GM12878 (cell line): ENCODE measurements around the gene CYSRT1. TPM values are rescaled to one million over a fixed set of nuclear protein-coding genes. Genes with fewer than 3 reads are reported as not detected.

Source experiments
- ATAC-seq: fragments of 200-7000 bp; cut with Tn5 transposase; 3 replicates; pipeline ENCODE4 v1.9.1; 2020; ENCODE audit warnings: mild to moderate bottlenecking, moderate library complexity
- BruUV-seq: library from RNA; stranded (reverse); fragments of 400-500 nt; replicated peaks from 2 replicates; lab custom pipeline; 2021; lab: Mats Ljungman, UMichigan
- CTCF ChIA-PET: fragments of 300-600 bp; sonication (Branson Sonifier 250); formaldehyde crosslinking; extraction: SDS; loops from one replicate; lab custom pipeline; 2021; ENCODE audit warnings: inconsistent platforms; lab: Yijun Ruan, JAX
- POLR2A ChIA-PET: fragments of 350-600 bp; formaldehyde crosslinking; extraction: SDS; loops from one replicate; lab custom pipeline; 2021; ENCODE audit warnings: inconsistent platforms; lab: Charles Lee
- RAD21 ChIA-PET: fragments of 300-600 bp; sonication (Branson Sonifier 250); formaldehyde crosslinking; loops from one replicate; lab custom pipeline; 2023; ENCODE audit warnings: antibody characterized with exemption; ENCODE audit not compliant: unreplicated experiment; lab: Charles Lee
- SMC1A ChIA-PET: fragments of 300-600 bp; sonication (Branson Sonifier 250); formaldehyde crosslinking; loops from one replicate; lab custom pipeline; 2023; ENCODE audit not compliant: unreplicated experiment, uncharacterized antibody; lab: Charles Lee
- DNase-seq: peaks from one replicate; pipeline ENCODE4 v3.0.0-alpha.2; 2011; ENCODE audit warnings: low read depth, low spot score
- FAIRE-seq: peaks from 3 replicates; lab custom pipeline; 2011; peaks lifted over from hg19 to GRCh38; lab: Jason Lieb, UNC
- H2AFZ ChIP-seq: 2 replicates; pipeline ENCODE4 v1.6.0; 2011; ENCODE audit warnings: low read depth, low read length, control low read depth; ENCODE audit not compliant: control insufficient read depth
- H3K27ac ChIP-seq: 2 replicates; pipeline ENCODE4 v1.5.1; 2011; ENCODE audit warnings: control low read depth; ENCODE audit not compliant: control insufficient read depth, insufficient read depth
- H3K27me3 ChIP-seq, 2 experiments: replicated peaks in 1 of 2; 2 replicates each; pipeline versions ENCODE4 v1.6.0 to v1.6.1; 2011; ENCODE audit warnings: low read length in 1 of 2; ENCODE audit not compliant: control insufficient read depth in 2 of 2, insufficient read depth in 2 of 2
- H3K36me3 ChIP-seq, 2 experiments: 2 replicates each; pipeline ENCODE4 v1.5.1; 2011; ENCODE audit warnings: low read length in 1 of 2; ENCODE audit not compliant: control insufficient read depth in 2 of 2, insufficient read depth in 2 of 2
- H3K4me1 ChIP-seq: 2 replicates; pipeline ENCODE4 v1.6.1; 2011; ENCODE audit warnings: mild to moderate bottlenecking, low read length, moderate library complexity, mixed read lengths; ENCODE audit not compliant: control insufficient read depth, insufficient read depth
- H3K4me2 ChIP-seq: 2 replicates; pipeline ENCODE4 v1.6.0; 2011; ENCODE audit warnings: control low read depth; ENCODE audit not compliant: control insufficient read depth, insufficient read depth
- H3K4me3 ChIP-seq: fragments of 200-600 bp; sonication (generic); 2 replicates; pipeline ENCODE4 v1.5.1; 2016
- H3K79me2 ChIP-seq: 2 replicates; pipeline ENCODE4 v1.6.0; 2011; ENCODE audit warnings: low read length; ENCODE audit not compliant: control insufficient read depth, insufficient read depth
- H3K9ac ChIP-seq: 2 replicates; pipeline ENCODE4 v1.8.0; 2011; ENCODE audit warnings: low read length, control low read depth, mixed read lengths; ENCODE audit not compliant: control insufficient read depth, insufficient read depth
- H3K9me3 ChIP-seq: replicated peaks from 3 replicates; pipeline ENCODE4 v1.5.1; 2011; ENCODE audit warnings: mild to moderate bottlenecking, low read length; ENCODE audit not compliant: control insufficient read depth, insufficient read depth
- H4K20me1 ChIP-seq: 2 replicates; pipeline ENCODE4 v1.6.0; 2011; ENCODE audit not compliant: control insufficient read depth, insufficient read depth
- EP300 ChIP-seq, 2 experiments: fragments of 150-350 bp in 1 of 2; IDR thresholded peaks; 2 replicates each; pipeline ENCODE4 v1.6.1; 2011 to 2012; ENCODE audit warnings: low read depth in 2 of 2, low read length in 2 of 2, borderline replicate concordance in 1 of 2, improper control_type of control experiment in 1 of 2, inconsistent platforms in 1 of 2; ENCODE audit not compliant: control insufficient read depth in 1 of 2
- FOXK2 ChIP-seq: fragments of 450-650 bp; IDR thresholded peaks from 2 replicates; pipeline ENCODE4 v1.6.1; 2017; ENCODE audit warnings: mild to moderate bottlenecking, moderate library complexity
- HCFC1 ChIP-seq: fragments of 150-350 bp; IDR thresholded peaks from 2 replicates; pipeline ENCODE4 v1.6.1; 2014; ENCODE audit warnings: low read length
- MXI1 ChIP-seq: fragments of 150-350 bp; IDR thresholded peaks from 2 replicates; pipeline ENCODE4 v1.6.1; 2011; ENCODE audit warnings: low read depth, mild to moderate bottlenecking, inconsistent platforms, low read length, improper control_type of control experiment
- MYC ChIP-seq: IDR thresholded peaks from 2 replicates; pipeline ENCODE4 v1.6.1; 2011; ENCODE audit warnings: mild to moderate bottlenecking, low read length, moderate library complexity, inconsistent platforms; ENCODE audit not compliant: insufficient read depth, insufficient replicate concordance, insufficient read length, severe bottlenecking
- RB1 ChIP-seq: fragments of 450-650 bp; formaldehyde crosslinking; IDR thresholded peaks from 2 replicates; pipeline ENCODE4 v1.6.1; 2017; ENCODE audit warnings: mild to moderate bottlenecking, borderline replicate concordance
- RFX5 ChIP-seq: IDR thresholded peaks from 2 replicates; pipeline ENCODE4 v1.6.1; 2011; ENCODE audit warnings: low read depth, low read length, improper control_type of control experiment
- RUNX3 ChIP-seq: IDR thresholded peaks from 2 replicates; pipeline ENCODE4 v1.6.1; 2012; ENCODE audit warnings: low read length, inconsistent platforms
- SMARCA5 ChIP-seq: fragments of 450-650 bp; IDR thresholded peaks from 2 replicates; pipeline ENCODE4 v1.6.1; 2017; ENCODE audit warnings: mild to moderate bottlenecking
- SPI1 ChIP-seq: IDR thresholded peaks from 2 replicates; pipeline ENCODE4 v1.6.1; 2011; ENCODE audit warnings: low read depth, mild to moderate bottlenecking, low read length, moderate library complexity, borderline replicate concordance; ENCODE audit not compliant: insufficient read depth
- SRF ChIP-seq, 2 experiments: IDR thresholded peaks; 2 replicates each; pipeline ENCODE4 v1.6.1; 2011; ENCODE audit warnings: low read depth in 2 of 2, low read length in 2 of 2, mild to moderate bottlenecking in 1 of 2, moderate library complexity in 1 of 2
- STAT3 ChIP-seq: IDR thresholded peaks from 2 replicates; pipeline ENCODE4 v1.6.1; 2011; ENCODE audit warnings: low read depth, low read length, improper control_type of control experiment
- ZNF622 ChIP-seq: fragments of 450-650 bp; IDR thresholded peaks from 2 replicates; pipeline ENCODE4 v1.6.1; 2017; ENCODE audit warnings: mild to moderate bottlenecking, inconsistent platforms
- ZZZ3 ChIP-seq: IDR thresholded peaks from 2 replicates; pipeline ENCODE4 v1.6.1; 2011; ENCODE audit warnings: low read depth; ENCODE audit not compliant: control insufficient read depth, insufficient read length
- WGBS: methylation state at CpG from one replicate; pipeline ENCODE4 v1.1.6; 2016; ENCODE audit warnings: low lambda C conversion rate; ENCODE audit not compliant: insufficient replicate concordance, insufficient coverage; ENCODE audit errors: missing lambda C conversion rate; 5-methylcytosine and 5-hydroxymethylcytosine counted together
- in situ Hi-C: fragments of 300-500 bp; cut with MboI; formaldehyde crosslinking; loops from 9 replicates; pipeline ENCODE4 v1.14.3; 2018; ENCODE audit warnings: mixed read lengths
- intact Hi-C: fragments of 100-400 bp; cut with micrococcal nuclease; formaldehyde crosslinking; loops from one replicate; pipeline ENCODE4 v1.14.2; 2022; ENCODE audit not compliant: unreplicated experiment
- polyA plus RNA-seq, 11 experiments: library from polyadenylated mRNA; depleted of rRNA in 4 of 11; unstranded in 6 of 11; stranded (reverse) in 5 of 11; fragments of >200 nt; fragmentation: Nextera tagmentation in 4 of 11; fragmentation: Illumina TruSeq in 1 of 11; extraction: Ambion mirVana in 4 of 11; extraction: Trizol in 1 of 11; gene quantifications; 1 replicate in 1 of 11; 2 replicates in 10 of 11; pipeline versions ENCODE4 v1.2.1 to v1.2.3, GENCODE V29; 2011 to 2016; ENCODE audit warnings: inconsistent platforms in 2 of 11, missing spikeins in 2 of 11, low read depth in 1 of 11
- total RNA-seq, 4 experiments: library from RNA; depleted of rRNA in 3 of 4; stranded (reverse); fragments of >200 nt in 3 of 4; fragmentation: Illumina TruSeq in 1 of 4; extraction: Trizol in 1 of 4; gene quantifications; 2 replicates each; pipeline versions ENCODE4 v1.2.1 to v1.2.3, GENCODE V29; 2013 to 2021

CYSRT1 gene
- total and polyA plus RNA-seq, 10 of the 15 experiments (the other 5 are each of a cell fraction or from before 2014, with no cell fraction given): 0.24 to 3.6 (median 0.97) TPM; not detected in 1

GRCh38 chr9:137194909-137195308, 30.1 kb upstream of the CYSRT1 start:
- SMC1A ChIA-PET: no interaction called here
- DNase-seq (no peak), FAIRE-seq (no peak), ATAC-seq (no peak)
- Histone ChIP-seq H3K27me3 (no peaks in the 10 kb centered on the region), H4K20me1 (peaks cover under 1% of the 10 kb centered on the region; the same call in 1 of the 2 replicates), H3K36me3 (peaks cover 0 to 7% of the 10 kb centered on the region in 2 experiments; a peak in 2 of 4 replicates), H3K4me1 (peaks cover 6% of the 10 kb centered on the region), H3K79me2 (peaks cover 6% of the 10 kb centered on the region), H3K4me3 (no peak overlapping the region), H3K27ac (no peak overlapping the region), H3K9me3 (no peaks in the 10 kb centered on the region), H2AFZ (no peak overlapping the region), H3K9ac (no peak overlapping the region), H3K4me2 (0 out of 2 replicates have a peak overlapping the region, but pooled peaks have one; percentile 3)
- in situ Hi-C loops (no loop called here), intact Hi-C loops (no loop called here)
- BruUV-seq: no TSS peak
- 91% methylated on average over 9 of the region's 10 CpGs for WGBS
- TF ChIP-seq ZNF622 (no peak), HCFC1 (no peak), FOXK2 (no peak), MXI1 (no peak), SRF (IDR thresholded peaks at IDR 0.05; ENCODE audit: low read depth in 2 of 2, low read length in 2 of 2) (no peak), RFX5 (no peak)
- POLR2A ChIA-PET: interaction anchor here (2.8 kb wide), 1 partner anchor 29 kb away, joined by 10 read pairs; the partner anchor contains the start of gene CYSRT1
- RAD21 ChIA-PET: no interaction called here
- CTCF ChIA-PET: interaction anchor here (0.6 to 1.1 kb wide), 3 partner anchors 42 to 166 kb away, joined by 3 to 5 read pairs (median 3); no protein-coding TSS in a partner anchor

- TF ChIP-seq ZZZ3 (no peak), STAT3 (no peak), RUNX3 (no peak), SMARCA5 (no peak), EP300 (IDR thresholded peaks at IDR 0.05; ENCODE audit: borderline replicate concordance in 1 of 2, control insufficient read depth in 1 of 2, low read depth in 2 of 2, low read length in 2 of 2) (no peak), MYC (no peak), RB1 (no peak), SPI1 (no peak)
- ChIA-PET POLR2A (interaction anchor here (0.7 kb wide), 1 partner anchor 44 kb away, joined by 3 read pairs; no protein-coding TSS in a partner anchor), CTCF (interaction anchor here (0.6 to 1.1 kb wide), 2 partner anchors 66 to 166 kb away, joined by 3 to 5 read pairs; no protein-coding TSS in a partner anchor), RAD21 (interaction anchor here (1.4 kb wide), 1 partner anchor 7 kb away, joined by 3 read pairs; the partner anchor contains the start of genes ANAPC2 and SSNA1), SMC1A (no interaction called here)
- Histone ChIP-seq H3K4me2 (no peak overlapping the region), H4K20me1 (no peaks in the 10 kb centered on the region), H3K27ac (no peak overlapping the region), H3K36me3 (peaks cover 0 to 5% of the 10 kb centered on the region in 2 experiments; a peak in 2 of 4 replicates), H3K27me3 (no peaks in the 10 kb centered on the region), H3K4me3 (no peak overlapping the region), H3K4me1 (peaks cover 5% of the 10 kb centered on the region), H2AFZ (no peak overlapping the region), H3K9ac (no peak overlapping the region), H3K9me3 (no peaks in the 10 kb centered on the region), H3K79me2 (no peaks in the 10 kb centered on the region; the same call in 1 of the 2 replicates)
- intact Hi-C loops (no loop called here), in situ Hi-C loops (no loop called here)
- no peak for DNase-seq
- FAIRE-seq: no peak
- no peak for ATAC-seq
- 93% methylated on average over 20 of the region's 21 CpGs for WGBS
- no TSS peak for BruUV-seq
Measured at GRCh38 chr9:137195525-137196220, 29.3 kb upstream of the CYSRT1 start.
